H9 (cell line): ENCODE data around the gene ARHGEF16. TPM values are rescaled to one million over a fixed set of nuclear protein-coding genes. Genes with fewer than 3 reads are reported as not detected.
A peak's percentile ranks its signal among the peaks of the same experiment; 100 is the strongest.

ENCODE experiments used
- DNase-seq: peaks from one replicate; pipeline ENCODE4 v3.0.0-alpha.2; 2017
- H2AFZ ChIP-seq: one replicate; pipeline ENCODE4 v1.6.1; 2013; ENCODE audit warnings: mild to moderate bottlenecking, low read length, control low read depth, moderate library complexity
- H2AK5ac ChIP-seq: 2 replicates; pipeline ENCODE4 v1.6.1; 2013; ENCODE audit warnings: low read length, control low read depth, mixed read lengths; ENCODE audit not compliant: insufficient read length
- H2BK120ac ChIP-seq: one replicate; pipeline ENCODE4 v1.6.1; 2013; ENCODE audit warnings: low read depth, mild to moderate bottlenecking, low read length, control low read depth, inconsistent platforms; ENCODE audit not compliant: poor library complexity, severe bottlenecking
- H2BK12ac ChIP-seq: 2 replicates; pipeline ENCODE4 v1.6.1; 2013; ENCODE audit warnings: low read length, control low read depth, mixed read lengths, low read depth; ENCODE audit not compliant: insufficient read length
- H2BK15ac ChIP-seq: 2 replicates; pipeline ENCODE4 v1.6.1; 2013; ENCODE audit warnings: low read depth, low read length, control low read depth
- H2BK20ac ChIP-seq: one replicate; pipeline ENCODE4 v1.6.1; 2013; ENCODE audit warnings: low read depth, mild to moderate bottlenecking, low read length, control low read depth, inconsistent platforms; ENCODE audit not compliant: poor library complexity, severe bottlenecking
- H2BK5ac ChIP-seq: 2 replicates; pipeline ENCODE4 v1.6.1; 2013; ENCODE audit warnings: low read length, control low read depth, mixed read lengths; ENCODE audit not compliant: insufficient read length
- H3K14ac ChIP-seq: 2 replicates; pipeline ENCODE4 v1.6.1; 2013; ENCODE audit warnings: low read length, control low read depth; ENCODE audit not compliant: insufficient read depth
- H3K18ac ChIP-seq: 2 replicates; pipeline ENCODE4 v1.6.1; 2013; ENCODE audit warnings: low read depth, mild to moderate bottlenecking, mixed read lengths, low read length, control low read depth; ENCODE audit not compliant: insufficient read length
- H3K23ac ChIP-seq: 2 replicates; pipeline ENCODE4 v1.6.1; 2013; ENCODE audit warnings: low read length, control low read depth, mixed read lengths, low read depth; ENCODE audit not compliant: insufficient read length
- H3K23me2 ChIP-seq: 2 replicates; pipeline ENCODE4 v1.6.1; 2013; ENCODE audit warnings: low read depth, mild to moderate bottlenecking, mixed read lengths, low read length, control low read depth; ENCODE audit not compliant: insufficient read length, poor library complexity, severe bottlenecking
- H3K27ac ChIP-seq: 2 replicates; pipeline ENCODE4 v1.5.1; 2013; ENCODE audit warnings: low read length, control low read depth, mixed read lengths, low read depth; ENCODE audit not compliant: insufficient read length
- H3K27me3 ChIP-seq: 2 replicates; pipeline ENCODE4 v1.6.1; 2013; ENCODE audit warnings: low read length, control low read depth, inconsistent platforms; ENCODE audit not compliant: insufficient read depth
- H3K4ac ChIP-seq: 2 replicates; pipeline ENCODE4 v1.6.1; 2013; ENCODE audit warnings: low read depth, mild to moderate bottlenecking, control low read depth, inconsistent platforms, low read length, moderate library complexity
- H3K4me1 ChIP-seq: 2 replicates; pipeline ENCODE4 v1.6.1; 2013; ENCODE audit warnings: low read length, control low read depth, inconsistent platforms; ENCODE audit not compliant: insufficient read depth
- H3K4me2 ChIP-seq: 2 replicates; pipeline ENCODE4 v1.6.1; 2013; ENCODE audit warnings: low read length, control low read depth, mixed read lengths; ENCODE audit not compliant: insufficient read length, insufficient read depth
- H3K56ac ChIP-seq: 2 replicates; pipeline ENCODE4 v1.6.1; 2013; ENCODE audit warnings: low read depth, mild to moderate bottlenecking, mixed read lengths, low read length, control low read depth; ENCODE audit not compliant: insufficient read length
- H3K79me1 ChIP-seq: 2 replicates; pipeline ENCODE4 v1.6.1; 2013; ENCODE audit warnings: low read depth, mild to moderate bottlenecking, moderate library complexity, low read length, control low read depth, inconsistent platforms; ENCODE audit not compliant: insufficient read depth, poor library complexity, severe bottlenecking
- H3K79me2 ChIP-seq: 2 replicates; pipeline ENCODE4 v1.6.1; 2013; ENCODE audit warnings: low read length, control low read depth, inconsistent platforms; ENCODE audit not compliant: insufficient read depth
- H3K9ac ChIP-seq: 2 replicates; pipeline ENCODE4 v1.6.1; 2013; ENCODE audit warnings: low read length, control low read depth, mixed read lengths; ENCODE audit not compliant: insufficient read length; ENCODE audit errors: extremely low read depth
- H3K9me3 ChIP-seq: one replicate; pipeline ENCODE4 v1.6.1; 2013; ENCODE audit warnings: low read depth, low read length, inconsistent platforms; ENCODE audit not compliant: control insufficient read depth
- H3T11ph ChIP-seq: one replicate; pipeline ENCODE4 v1.6.1; 2013; ENCODE audit warnings: mild to moderate bottlenecking, low read length, control low read depth, inconsistent platforms
- H4K20me1 ChIP-seq: one replicate; pipeline ENCODE4 v1.6.1; 2013; ENCODE audit not compliant: control insufficient read depth, insufficient read length, insufficient read depth
- H4K5ac ChIP-seq: 2 replicates; pipeline ENCODE4 v1.6.1; 2013; ENCODE audit warnings: low read depth, mild to moderate bottlenecking, mixed read lengths, low read length, control low read depth; ENCODE audit not compliant: insufficient read length
- H4K8ac ChIP-seq: replicated peaks from 2 replicates; pipeline ENCODE4 v1.6.1; 2013; ENCODE audit warnings: low read length, control low read depth, mixed read lengths, low read depth; ENCODE audit not compliant: insufficient read length
- H4K91ac ChIP-seq: 2 replicates; pipeline ENCODE4 v1.6.1; 2013; ENCODE audit warnings: low read depth, mild to moderate bottlenecking, moderate library complexity, mixed read lengths, low read length, control low read depth; ENCODE audit not compliant: insufficient read length
- H3K27ac Mint-ChIP-seq, 3 experiments: 2 replicates in 2 of 3; 3 replicates in 1 of 3; pipeline ENCODE4 v1.8.0; 2020 to 2021; ENCODE audit warnings: mixed read lengths in 3 of 3, mild to moderate bottlenecking in 1 of 3, moderate library complexity in 1 of 3
- H3K27me3 Mint-ChIP-seq: 2 replicates; pipeline ENCODE4 v1.8.0; 2021; ENCODE audit warnings: low read depth, mild to moderate bottlenecking, moderate library complexity, mixed read lengths
- H3K36me3 Mint-ChIP-seq, 3 experiments: 2 replicates in 2 of 3; 3 replicates in 1 of 3; pipeline ENCODE4 v1.8.0; 2020 to 2021; ENCODE audit warnings: low read depth in 3 of 3, mixed read lengths in 3 of 3; ENCODE audit not compliant: insufficient read depth in 1 of 3
- H3K4me1 Mint-ChIP-seq, 2 experiments: 2 replicates each; pipeline ENCODE4 v1.8.0; 2020; ENCODE audit warnings: mixed read lengths in 2 of 2
- H3K4me3 Mint-ChIP-seq, 2 experiments: 2 replicates in 1 of 2; 3 replicates in 1 of 2; pipeline ENCODE4 v1.8.0; 2020 to 2021; ENCODE audit warnings: mild to moderate bottlenecking in 2 of 2, mixed read lengths in 2 of 2, moderate library complexity in 1 of 2
- H3K9me3 Mint-ChIP-seq, 2 experiments: 2 replicates in 1 of 2; 3 replicates in 1 of 2; pipeline ENCODE4 v1.8.0; 2020; ENCODE audit warnings: mild to moderate bottlenecking in 2 of 2, mixed read lengths in 2 of 2, moderate library complexity in 1 of 2
- WGBS: extraction: QIAGEN DNeasy Blood & Tissue Kit; methylation state at CpG from one replicate; pipeline ENCODE4 v1.1.7; 2013; ENCODE audit warnings: missing lambda C conversion rate, low lambda C conversion rate, mixed read lengths; ENCODE audit not compliant: insufficient read length; ENCODE audit errors: extremely low coverage; 5-methylcytosine and 5-hydroxymethylcytosine counted together
- total RNA-seq: library from RNA; stranded (reverse); gene quantifications from 2 replicates; pipeline ENCODE4 v1.2.1, GENCODE V29; 2021
- TF ChIP-seq, protein P1 (sequence below): fragments of 200-600 bp; sonication (generic); conservative IDR thresholded peaks from 3 replicates; pipeline ENCODE4 v1.8.0; 2021; ENCODE audit warnings: antibody characterized with exemption, mild to moderate bottlenecking

The ARHGEF16 gene
- total RNA-seq, 1 experiment from 2014 or later = 48.5 TPM

DNA sequence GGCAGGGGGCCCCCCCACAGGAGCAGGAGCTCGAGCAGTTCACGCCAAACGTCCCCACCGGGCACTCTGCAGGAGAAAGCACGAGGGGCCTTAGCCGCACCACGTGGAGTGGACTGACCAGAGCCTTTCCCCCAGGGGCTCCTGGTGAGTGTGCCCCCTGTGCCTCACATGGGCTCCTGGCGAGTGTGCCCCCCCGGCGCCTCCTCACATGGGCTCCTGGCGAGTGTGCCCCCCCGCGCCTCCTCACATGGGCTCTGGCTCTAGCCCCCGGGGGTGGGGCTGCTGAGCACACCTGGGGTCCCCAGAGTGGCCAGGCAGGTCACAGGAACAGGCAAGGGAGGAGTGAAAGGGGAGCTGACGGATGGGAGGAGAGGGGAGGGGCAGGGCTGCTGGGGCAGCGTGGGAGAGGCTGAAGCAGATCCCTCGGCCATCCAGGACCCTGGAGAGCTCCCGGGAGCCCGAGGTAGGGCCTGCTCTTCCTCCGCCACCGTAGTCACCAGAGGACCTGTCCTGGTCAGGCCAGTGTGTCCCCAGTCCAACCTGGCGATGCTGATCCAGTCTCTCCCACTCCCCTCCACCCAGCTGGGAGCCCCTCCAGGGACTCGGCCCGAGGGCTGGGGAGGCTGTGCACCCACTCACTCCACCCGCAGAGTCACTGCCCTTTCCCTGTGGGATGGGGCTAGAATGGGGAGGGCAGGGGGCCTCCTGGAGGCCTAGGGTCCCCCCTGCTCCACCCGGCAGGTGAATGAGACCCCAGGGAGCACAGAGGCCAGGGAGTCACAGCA is 47.6 kb downstream of the ARHGEF16 start:
- no CpG with 5 or more reads among the region's 26 CpGs for WGBS
- DNase-seq = peak; percentile 90

More for the DNA sequence above, 47.6 kb downstream of the ARHGEF16 start:
- Histone ChIP-seq H3K4me2 (no peak overlapping the region), H3K4me1 (no peaks in the 10 kb centered on the region), H3K4ac (no peak overlapping the region), H3K14ac (no peak overlapping the region), H3K9ac (no peak overlapping the region), H2BK15ac (no peak overlapping the region), H4K91ac (no peak overlapping the region), H3T11ph (no peak overlapping the region), H3K56ac (no peak overlapping the region), H3K18ac (no peak overlapping the region), H3K27ac (no peak overlapping the region), H3K9me3 (no peaks in the 10 kb centered on the region), H4K5ac (no peak overlapping the region), H3K23ac (no peak overlapping the region), H2AFZ (no peak overlapping the region), H4K20me1 (no peaks in the 10 kb centered on the region), H2BK20ac (no peak overlapping the region), H2AK5ac (no peak overlapping the region), H2BK5ac (no peak overlapping the region), H3K27me3 (no peaks in the 10 kb centered on the region), H2BK12ac (no peak overlapping the region), H2BK120ac (no peak overlapping the region), H3K23me2 (no peaks in the 10 kb centered on the region), H3K79me1 (no peaks in the 10 kb centered on the region), H4K8ac (no peak overlapping the region), H3K79me2 (no peaks in the 10 kb centered on the region)
- Mint-ChIP-seq H3K4me3 (no peak overlapping the region; a peak in 1 of 5 replicates), H3K4me1 (no peaks in the 10 kb centered on the region), H3K36me3 (no peaks in the 10 kb centered on the region; a peak in 2 of 7 replicates), H3K9me3 (no peaks in the 10 kb centered on the region), H3K27ac (no peak overlapping the region), H3K27me3 (no peaks in the 10 kb centered on the region)
- TF ChIP-seq, protein P1, sequence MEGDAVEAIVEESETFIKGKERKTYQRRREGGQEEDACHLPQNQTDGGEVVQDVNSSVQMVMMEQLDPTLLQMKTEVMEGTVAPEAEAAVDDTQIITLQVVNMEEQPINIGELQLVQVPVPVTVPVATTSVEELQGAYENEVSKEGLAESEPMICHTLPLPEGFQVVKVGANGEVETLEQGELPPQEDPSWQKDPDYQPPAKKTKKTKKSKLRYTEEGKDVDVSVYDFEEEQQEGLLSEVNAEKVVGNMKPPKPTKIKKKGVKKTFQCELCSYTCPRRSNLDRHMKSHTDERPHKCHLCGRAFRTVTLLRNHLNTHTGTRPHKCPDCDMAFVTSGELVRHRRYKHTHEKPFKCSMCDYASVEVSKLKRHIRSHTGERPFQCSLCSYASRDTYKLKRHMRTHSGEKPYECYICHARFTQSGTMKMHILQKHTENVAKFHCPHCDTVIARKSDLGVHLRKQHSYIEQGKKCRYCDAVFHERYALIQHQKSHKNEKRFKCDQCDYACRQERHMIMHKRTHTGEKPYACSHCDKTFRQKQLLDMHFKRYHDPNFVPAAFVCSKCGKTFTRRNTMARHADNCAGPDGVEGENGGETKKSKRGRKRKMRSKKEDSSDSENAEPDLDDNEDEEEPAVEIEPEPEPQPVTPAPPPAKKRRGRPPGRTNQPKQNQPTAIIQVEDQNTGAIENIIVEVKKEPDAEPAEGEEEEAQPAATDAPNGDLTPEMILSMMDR = no peak
